HL-60/S4 treated with retinoic acid at 250 ng/mL for 4 days and 3 days (cell line): ENCODE results near the gene PARP16.

Experiments used
- in situ Hi-C: fragments of 300-500 bp; cut with MboI; formaldehyde crosslinking; loops from 2 replicates; pipeline ENCODE4 v1.7.0; 2022; ENCODE audit warnings: low sequenced_read_pairs

Gene PARP16

DNA sequence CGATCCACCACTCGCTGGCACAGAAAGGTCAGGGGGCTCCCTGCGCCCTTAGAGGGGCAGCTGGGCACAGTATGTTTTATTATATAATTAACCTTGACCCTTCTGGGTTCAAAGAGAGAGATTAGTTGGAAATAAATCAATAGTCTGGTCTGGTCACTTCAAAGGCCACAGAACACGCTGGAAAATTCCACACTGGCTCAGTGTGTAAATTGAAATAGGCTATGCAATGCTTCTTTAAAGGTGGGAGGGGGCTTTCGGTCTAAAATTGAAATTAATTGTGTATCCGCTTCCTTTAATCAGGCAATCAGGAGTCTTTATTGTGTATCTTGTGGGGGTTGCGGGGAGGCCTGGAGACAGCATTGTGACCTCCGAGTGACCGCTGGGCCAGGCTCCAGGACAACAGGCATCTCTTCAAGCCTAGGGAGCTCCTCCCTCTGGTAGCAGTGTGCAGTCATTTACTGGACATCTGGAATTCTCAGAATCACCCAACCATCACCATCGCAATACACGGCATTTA is 25.8 kb upstream of the PARP16 start:
- in situ Hi-C loops, result no loop called here

DNA sequence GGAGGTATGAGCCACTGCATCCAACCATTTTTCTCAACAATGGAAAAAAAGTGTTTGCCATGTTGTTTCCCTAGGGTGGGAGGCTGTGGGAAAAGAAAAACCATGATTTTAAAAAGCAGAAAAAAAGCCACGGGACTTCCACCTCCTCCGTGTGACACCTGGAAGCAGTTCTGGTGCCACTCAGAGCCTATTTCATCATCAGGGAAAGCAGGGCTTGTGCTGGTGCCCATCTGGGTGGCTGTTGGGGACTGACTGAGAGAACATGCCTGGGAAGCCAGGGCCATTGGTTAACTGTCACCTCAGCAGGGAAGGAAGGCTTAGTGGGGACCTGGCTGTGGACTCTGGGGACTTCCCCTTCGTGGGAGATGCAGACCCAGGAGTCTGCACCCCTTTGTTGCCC is 25.1 kb upstream of the PARP16 start:
- in situ Hi-C loops, result no loop called here

DNA sequence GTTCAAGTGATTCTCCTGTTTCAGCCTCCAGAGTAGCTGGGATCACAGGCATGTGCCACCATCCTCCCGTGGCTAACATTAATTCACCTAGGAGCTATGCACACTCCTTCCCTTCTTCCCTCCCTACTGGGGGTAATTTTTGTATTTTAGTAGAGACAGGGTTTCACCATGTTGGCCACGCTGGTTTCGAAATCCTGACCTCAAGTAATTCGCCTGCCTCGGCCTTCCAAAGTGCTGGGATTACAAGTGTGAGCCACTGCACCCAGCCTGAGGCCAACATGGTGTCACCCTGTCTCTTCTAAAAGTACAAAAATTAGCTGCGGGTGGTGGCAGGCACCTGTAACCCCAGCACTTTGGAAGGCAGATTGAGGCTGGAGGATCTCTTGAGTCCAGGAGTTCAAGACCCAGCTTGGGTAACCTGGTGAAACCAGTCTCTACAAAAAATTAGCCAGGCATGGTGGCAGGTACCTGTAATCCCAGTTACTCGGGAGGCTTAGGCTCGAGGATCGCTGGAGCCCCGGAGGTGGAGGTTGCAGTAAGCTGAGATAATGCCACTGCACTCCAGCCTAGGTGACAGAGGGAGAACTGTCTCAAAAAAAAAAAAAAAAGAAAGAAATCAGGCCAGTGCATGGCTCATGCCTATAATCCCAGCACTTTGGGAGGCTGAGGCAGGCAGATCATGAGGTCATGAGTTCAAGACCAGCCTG is 23.9 kb upstream of the PARP16 start:
- in situ Hi-C loops, result no loop called here

- in situ Hi-C loops, result no loop called here
Observed at GRCh38 chr15:65309882-65310418, 23.3 kb upstream of the PARP16 start.

DNA sequence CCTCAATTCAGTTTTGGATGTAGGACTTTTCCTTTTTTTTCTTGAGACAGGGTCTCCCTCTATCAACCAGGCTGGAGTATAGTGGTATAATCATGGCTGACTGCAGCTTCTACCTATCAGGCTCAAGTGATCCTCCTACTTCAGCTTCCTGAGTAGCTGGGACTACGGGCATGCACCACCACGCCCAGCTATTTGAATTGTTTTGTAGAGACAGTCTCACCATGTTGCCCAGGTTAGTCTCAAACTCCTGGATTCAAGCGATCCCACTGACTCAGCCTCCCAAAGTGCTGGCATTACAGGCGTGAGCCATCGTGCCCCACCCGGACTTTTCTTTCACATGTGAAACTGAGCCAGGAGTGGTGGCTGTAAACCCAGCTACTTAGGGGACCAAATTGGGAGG is 21.3 kb upstream of the PARP16 start:
- in situ Hi-C loops, result no loop called here

DNA sequence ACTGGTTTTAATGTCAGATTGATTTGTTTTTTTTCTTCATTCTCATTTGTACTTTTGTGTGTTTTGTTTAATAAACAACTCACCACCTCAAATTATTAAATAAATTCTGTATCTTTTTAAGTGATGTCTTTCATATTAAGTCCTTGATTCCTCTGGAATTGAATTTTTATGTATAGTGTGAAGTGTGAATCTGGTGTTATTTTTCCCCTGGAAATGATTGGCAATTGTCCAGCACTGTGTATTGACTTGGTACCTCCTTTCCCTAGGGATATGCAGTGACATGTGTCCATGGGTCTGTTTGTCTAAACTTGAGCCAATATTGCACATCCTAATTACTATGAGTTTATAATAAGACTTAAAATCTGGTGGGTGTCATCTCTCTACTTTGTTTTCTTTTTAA is 19.9 kb upstream of the PARP16 start:
- in situ Hi-C loops, result no loop called here

DNA sequence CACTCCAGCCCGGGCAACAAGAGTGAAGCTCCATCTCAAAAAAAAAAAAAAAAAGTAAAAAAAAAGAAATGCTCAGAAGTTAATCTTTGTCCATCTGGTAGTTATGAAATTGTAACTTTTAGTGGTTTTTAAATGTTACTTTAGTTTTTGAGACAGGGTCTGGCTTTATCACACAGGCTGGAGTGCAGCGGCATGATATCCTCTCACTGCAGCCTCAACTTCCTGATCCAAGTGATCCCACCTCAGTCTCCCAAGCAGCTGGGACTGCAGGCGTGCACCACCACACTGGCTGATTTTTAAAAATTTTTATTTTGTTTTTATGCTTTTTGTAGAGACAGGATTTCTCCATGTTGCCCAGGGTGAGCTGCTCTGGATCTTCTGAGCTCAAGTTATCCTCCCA is 19.1 kb upstream of the PARP16 start:
- in situ Hi-C loops, result no loop called here

DNA sequence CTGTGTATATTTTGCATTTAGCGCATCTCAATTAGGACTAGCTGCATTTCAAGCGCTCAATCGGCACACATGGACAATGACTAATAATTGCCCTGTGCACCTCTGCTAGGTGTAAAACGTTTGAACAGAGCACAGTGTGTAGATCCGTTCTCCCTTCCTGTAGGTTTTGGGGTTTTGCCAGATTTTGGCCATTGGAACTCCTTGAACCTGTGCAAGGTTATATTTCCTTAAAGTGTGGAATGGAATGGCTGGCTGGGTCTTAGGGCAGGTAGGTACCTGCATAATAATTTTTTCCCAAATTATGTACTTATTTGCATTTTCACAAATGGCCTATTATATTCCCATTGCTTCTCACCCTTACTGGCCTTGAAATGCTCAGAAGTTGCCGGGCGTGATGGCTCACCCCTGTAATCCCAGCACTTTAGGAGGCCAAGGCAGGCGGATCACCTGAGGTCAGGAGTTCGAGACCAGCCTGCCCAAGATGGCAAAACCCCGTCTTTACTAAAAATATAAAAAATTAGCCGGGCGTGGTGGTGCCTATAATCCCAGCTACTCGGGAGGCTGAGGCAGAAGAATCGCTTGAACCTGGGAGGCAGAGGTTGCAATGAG is 18.6 kb upstream of the PARP16 start:
- in situ Hi-C loops, result no loop called here

GRCh38 chr15:65304381-65305149 is 17.9 kb upstream of the PARP16 start, which contains the start of gene RNU5B-1:
Gene RNU5B-1, plus strand, starts transcription at chr15:65304677.
- in situ Hi-C loops, result no loop called here

DNA sequence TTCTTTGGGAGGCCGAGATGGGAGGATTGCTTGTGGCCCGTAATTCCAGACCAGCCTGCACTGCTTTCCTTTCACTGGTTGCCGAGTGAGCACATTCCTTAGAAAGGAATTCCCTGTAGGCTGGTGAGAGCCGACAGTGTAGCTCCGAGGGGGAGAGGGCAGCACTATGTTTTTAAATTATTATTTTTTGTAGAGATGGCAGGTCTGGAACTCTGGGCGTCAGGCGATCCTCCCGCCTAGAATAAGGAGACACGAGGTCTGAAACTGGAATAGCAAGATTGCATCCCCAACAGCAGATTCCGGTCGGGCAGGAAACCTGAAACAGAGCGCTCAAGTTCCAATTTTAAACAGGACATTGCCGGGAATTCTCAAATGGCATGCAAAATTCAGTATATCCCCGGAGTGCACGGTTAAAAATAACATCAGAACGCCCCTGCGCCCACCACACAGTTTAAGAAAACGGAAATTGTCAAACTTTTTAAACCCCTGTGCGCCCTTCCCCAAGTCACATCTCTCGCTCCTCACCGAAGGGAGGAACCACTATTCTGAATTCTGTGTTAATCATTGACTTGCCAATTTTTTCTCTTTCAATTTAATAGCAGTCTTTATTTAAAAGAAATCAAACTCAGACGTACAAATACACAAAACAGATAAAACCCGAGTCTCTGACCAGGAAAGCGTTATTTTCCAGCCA is 17.2 kb upstream of the PARP16 start:
- in situ Hi-C loops, result no loop called here

GRCh38 chr15:65302061-65302460 is 15.4 kb upstream of the PARP16 start:
- in situ Hi-C loops, result no loop called here

GRCh38 chr15:65300924-65301441 is 14.3 kb upstream of the PARP16 start:
- in situ Hi-C loops, result no loop called here

DNA sequence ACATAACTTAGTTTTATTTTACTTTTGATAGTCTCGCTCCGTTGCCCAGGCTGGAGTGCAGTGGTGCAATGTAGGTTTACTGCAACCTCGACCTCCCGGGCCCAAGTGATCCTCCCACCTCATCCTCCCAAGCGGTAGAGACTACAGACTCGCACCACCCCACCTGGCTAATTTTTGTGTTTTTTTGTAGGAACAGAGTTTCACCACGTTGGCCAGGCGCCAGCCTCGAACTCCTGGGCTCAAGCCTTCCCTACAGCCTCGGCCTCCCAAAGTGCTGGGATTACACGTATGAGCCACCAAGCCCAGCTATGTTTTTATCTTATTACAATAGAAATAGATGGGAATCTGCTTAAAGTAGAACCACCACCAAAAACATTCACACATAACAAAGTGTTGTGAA is 12.0 kb upstream of the PARP16 start:
- in situ Hi-C loops, result no loop called here

- in situ Hi-C loops, result no loop called here
Observed at GRCh38 chr15:65292938-65293518, 6.3 kb upstream of the PARP16 start.

GRCh38 chr15:65290228-65290627 is 3.5 kb upstream of the PARP16 start:
- in situ Hi-C loops, result no loop called here

DNA sequence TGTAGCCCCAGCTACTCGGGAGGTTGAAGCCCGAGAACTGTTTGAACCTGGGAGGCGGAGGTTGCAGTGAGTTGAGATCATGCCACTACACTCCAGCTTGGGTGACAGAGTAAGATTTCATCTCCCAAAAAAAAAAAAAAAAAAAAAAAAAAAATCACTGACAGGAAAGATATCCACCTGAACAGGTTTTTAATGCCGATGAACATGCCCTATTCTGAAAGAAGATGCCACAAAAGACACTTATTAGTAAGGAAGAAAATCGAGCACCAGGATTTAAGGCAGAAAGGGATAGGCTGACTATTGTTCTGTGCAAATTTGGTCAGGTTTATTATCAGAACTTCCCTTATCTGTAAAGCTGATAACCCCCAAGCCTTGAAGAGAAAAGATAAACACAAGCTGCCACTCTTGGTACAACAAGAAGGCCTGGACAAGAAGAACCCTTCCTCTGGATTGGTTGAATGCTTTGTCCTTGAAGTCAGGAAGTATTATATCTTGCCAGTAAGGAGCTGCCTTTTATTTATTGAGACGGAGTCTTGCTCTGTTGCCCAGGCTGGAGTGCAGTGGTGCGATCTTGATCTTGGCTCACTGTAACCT is 2.7 kb upstream of the PARP16 start:
- in situ Hi-C loops, result no loop called here

- in situ Hi-C loops, result no loop called here
Observed at GRCh38 chr15:65287520-65287855, 805 bp upstream of the PARP16 start.

DNA sequence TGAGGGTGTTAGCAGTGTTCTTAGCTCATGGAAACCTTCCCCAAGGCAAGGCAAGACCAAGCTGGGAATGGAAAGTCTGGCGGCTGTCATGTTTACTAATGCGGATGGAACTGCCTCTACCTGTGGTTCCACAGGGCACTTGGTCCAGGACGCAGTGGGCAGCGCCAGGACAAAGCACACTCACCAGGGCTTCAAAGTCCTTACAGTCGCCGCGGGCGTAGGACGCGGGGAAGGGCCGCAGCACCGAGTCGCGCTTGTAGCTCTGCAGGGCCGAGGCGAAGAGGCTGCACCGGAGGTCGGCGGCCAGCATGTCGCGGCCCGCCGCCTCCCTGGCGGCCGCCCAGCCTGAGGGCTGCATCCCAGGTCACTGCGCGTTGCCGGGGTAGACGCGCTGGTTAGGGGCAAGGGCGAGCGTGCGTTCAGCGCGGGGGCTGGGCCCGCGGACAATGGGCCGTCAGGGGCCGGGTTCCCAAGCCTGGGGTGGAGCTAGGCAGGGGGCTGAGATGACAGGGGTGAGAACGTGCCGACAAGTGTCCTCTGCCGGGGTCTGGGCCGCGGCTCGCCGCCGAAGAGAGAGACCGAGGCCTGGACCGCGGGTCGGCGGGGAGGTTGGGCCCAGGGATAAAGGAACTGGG is 497 bp downstream of the PARP16 start:
- in situ Hi-C loops, result no loop called here

GRCh38 chr15:65285291-65286068 is 1.2 kb downstream of the PARP16 start:
- in situ Hi-C loops, result no loop called here
